Motor neuron (in vitro differentiated cells): Measurements from ENCODE around the gene DPP10. TPM values are rescaled to one million over a fixed set of nuclear protein-coding genes. Genes with fewer than 3 reads are reported as not detected.

Experiments used
- ATAC-seq, 8 experiments: fragments of 200-7000 bp; cut with Tn5 transposase; replicated peaks in 6 of 8; 2 replicates each; pipeline ENCODE4 v1.8.0; 2021; ENCODE audit warnings: mild to moderate bottlenecking in 8 of 8, moderate library complexity in 8 of 8
- H3K27ac ChIP-seq, 2 donors: fragments of 250-450 bp; sonication (Bioruptor Pico); 2 replicates each; pipeline ENCODE4 v1.9.0; 2021; ENCODE audit warnings: antibody characterized with exemption in 2 of 2, mild to moderate bottlenecking in 2 of 2, moderate library complexity in 1 of 2
- H3K4me1 ChIP-seq, 2 donors: fragments of 250-450 bp; sonication (Bioruptor Pico); replicated peaks in 1 of 2; 2 replicates each; pipeline ENCODE4 v1.6.1; 2021; ENCODE audit warnings: antibody characterized with exemption in 2 of 2, mild to moderate bottlenecking in 2 of 2, moderate library complexity in 1 of 2
- H3K4me3 ChIP-seq, 5 donors: fragments of 250-450 bp; sonication (Bioruptor Pico); 2 replicates each; pipeline ENCODE4 v1.9.0; 2021; ENCODE audit warnings: antibody characterized with exemption in 5 of 5, mild to moderate bottlenecking in 5 of 5, moderate library complexity in 4 of 5
- WGBS, 10 experiments: fragments of 450-650 bp; shearing (Covaris generic); methylation state at CpG; one replicate each; pipeline ENCODE4 v1.0.0; 2022; 5-methylcytosine and 5-hydroxymethylcytosine counted together
- in situ Hi-C, 9 experiments: fragments of 400-800 bp; cut with MboI; loops; one replicate each; pipeline ENCODE4 v1.15.0; 2021; ENCODE audit warnings: low sequenced_read_pairs in 9 of 9, low pct_unique_long_range_greater_than_20kb in 2 of 9; ENCODE audit not compliant: unreplicated experiment in 9 of 9
- total RNA-seq, 8 experiments: library from RNA; unstranded; fragments of 300-600 nt; gene quantifications; 2 replicates each; pipeline versions ENCODE4 v1.2.3 to v1.2.4, GENCODE V29; 2022

The DPP10 gene
- total RNA-seq, 8 experiments from 2014 or later: 0.36 to 11.2 (median 6.7) TPM; not detected in 1

- no peak overlapping the region for H3K4me3 ChIP-seq
- H3K27ac ChIP-seq: no peak overlapping the region
- ATAC-seq: no peak
- peaks cover 0 to 3% of the 10 kb centered on the region in 2 donors for H3K4me1 ChIP-seq
- WGBS, 10 experiments: 1 to 40% (median 10%) methylated on average over 2 to 4 of the region's 4 CpGs
- in situ Hi-C loops: no loop called here
Measured at GRCh38 chr2:115533081-115533480, 1090.6 kb downstream of the DPP10 start.

- in situ Hi-C loops: no loop called here
- WGBS, 10 experiments: 29 to 100% (median 77%) methylated on average over 1 to 4 of the region's 4 CpGs; no CpG with 5 or more reads in 1 of the 10 experiments
- Histone ChIP-seq H3K4me3 (no peak overlapping the region), H3K27ac (no peak overlapping the region), H3K4me1 (peaks cover 5 to 6% of the 10 kb centered on the region in 2 donors)
- peak in 1 of 8 experiments; percentile 37 for ATAC-seq
Measured at GRCh38 chr2:115541814-115542213, 1099.4 kb downstream of the DPP10 start.

DNA sequence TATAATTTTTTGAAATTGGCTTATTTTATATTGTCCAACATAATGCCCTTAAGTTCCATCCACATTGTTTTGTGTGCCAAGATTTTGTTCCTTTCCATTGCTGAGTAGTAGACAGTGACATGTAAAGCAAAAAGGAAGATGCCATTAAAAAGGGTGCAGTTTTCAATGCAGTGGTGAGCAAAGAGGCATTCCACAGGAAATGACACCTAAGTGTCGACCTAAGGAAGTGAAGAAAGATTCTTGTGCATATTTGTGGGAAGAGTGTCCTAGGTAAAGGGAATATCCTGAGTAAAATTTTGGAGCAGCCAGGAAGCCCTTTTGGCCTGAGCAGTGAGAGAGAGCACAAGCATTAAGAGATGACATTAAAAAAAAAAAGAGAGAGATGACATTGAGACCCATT lies 1099.9 kb downstream of the DPP10 start:
- in situ Hi-C loops: no loop called here
- Histone ChIP-seq H3K27ac (no peak overlapping the region), H3K4me3 (no peak overlapping the region), H3K4me1 (peaks cover 5 to 6% of the 10 kb centered on the region in 2 donors)
- ATAC-seq: no peak
- WGBS, 10 experiments: 0 to 100% (median 71%) methylated on average over 1 of the region's 1 CpG; no CpG with 5 or more reads in 3 of the 10 experiments

DNA sequence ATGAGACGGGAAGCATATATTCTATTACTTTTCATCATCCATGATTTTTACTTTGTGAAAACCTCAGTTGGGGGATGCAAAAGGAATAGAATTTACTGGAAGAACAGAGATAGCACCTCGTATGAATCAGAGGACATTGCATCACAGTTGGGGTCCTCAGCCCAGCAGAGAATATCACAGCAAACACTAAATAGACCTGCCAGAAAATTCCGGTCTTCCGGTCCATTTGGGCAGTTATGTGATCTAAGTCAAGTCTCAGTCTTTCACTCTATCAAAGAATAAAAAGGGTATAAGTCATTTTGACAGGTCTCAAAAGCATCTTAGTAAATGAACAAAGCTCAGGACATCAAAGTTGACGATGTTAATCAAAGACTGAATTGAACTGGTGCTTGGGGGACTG lies 1100.6 kb downstream of the DPP10 start:
- 0 to 100% (median 65%) methylated on average over 1 to 5 of the region's 5 CpGs for WGBS, 10 experiments
- in situ Hi-C loops: no loop called here
- Histone ChIP-seq H3K27ac (no peak overlapping the region), H3K4me3 (no peak overlapping the region), H3K4me1 (peaks cover 5 to 6% of the 10 kb centered on the region in 2 donors)
- no peak for ATAC-seq

DNA sequence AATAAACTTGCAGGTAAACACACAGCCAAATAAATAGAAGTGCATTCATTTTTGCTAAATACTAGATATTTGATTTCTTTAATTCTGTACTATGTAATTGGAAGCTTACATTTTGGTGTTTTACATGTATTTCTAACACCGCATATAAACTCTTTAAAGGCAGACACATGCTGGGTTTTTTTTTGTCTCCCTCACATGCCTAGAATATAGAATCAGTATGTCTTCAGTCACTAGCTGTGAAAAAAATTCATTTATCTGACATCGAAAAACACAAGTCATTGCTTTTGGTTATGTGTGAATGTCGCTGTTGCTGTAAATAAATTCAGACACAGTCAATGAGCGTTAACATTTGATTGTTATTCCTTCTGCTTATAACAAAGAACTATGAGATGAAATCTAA lies 1101.0 kb downstream of the DPP10 start:
- no peak overlapping the region for H3K27ac ChIP-seq
- 7 to 100% (median 52%) methylated on average over 1 to 4 of the region's 4 CpGs; no CpG with 5 or more reads in 2 of the 10 experiments for WGBS, 10 experiments
- H3K4me3 ChIP-seq: no peak overlapping the region
- peaks cover 5 to 6% of the 10 kb centered on the region in 2 donors for H3K4me1 ChIP-seq
- in situ Hi-C loops: no loop called here
- no peak for ATAC-seq

- in situ Hi-C loops: no loop called here
- no peak for ATAC-seq
- Histone ChIP-seq H3K27ac (no peak overlapping the region), H3K4me3 (no peak overlapping the region), H3K4me1 (peaks cover 3 to 7% of the 10 kb centered on the region in 2 donors)
- 0 to 100% (median 73%) methylated on average over 1 of the region's 1 CpG; no CpG with 5 or more reads in 3 of the 10 experiments for WGBS, 10 experiments
Measured at GRCh38 chr2:115549611-115550130, 1107.2 kb downstream of the DPP10 start.

GRCh38 chr2:115552726-115553125 lies 1110.3 kb downstream of the DPP10 start:
- ATAC-seq: no peak
- no peak overlapping the region for H3K4me3 ChIP-seq
- 4 to 100% (median 56%) methylated on average over 1 to 2 of the region's 2 CpGs for WGBS, 10 experiments
- H3K27ac ChIP-seq: no peak overlapping the region
- in situ Hi-C loops: no loop called here
- peaks cover 4 to 7% of the 10 kb centered on the region in 2 donors for H3K4me1 ChIP-seq

- Histone ChIP-seq H3K4me3 (no peak overlapping the region), H3K27ac (no peak overlapping the region), H3K4me1 (peaks cover 7 to 11% of the 10 kb centered on the region in 2 donors)
- in situ Hi-C loops: no loop called here
- ATAC-seq: peak in 2 of 8 experiments; percentile 58 to 65
Measured at GRCh38 chr2:115554153-115554552, 1111.7 kb downstream of the DPP10 start.

- Histone ChIP-seq H3K4me3 (no peak overlapping the region), H3K4me1 (peaks cover 7 to 11% of the 10 kb centered on the region in 2 donors), H3K27ac (no peak overlapping the region)
- WGBS, 10 experiments: 0 to 20% (median 13%) methylated on average over 1 of the region's 1 CpG; no CpG with 5 or more reads in 1 of the 10 experiments
- no peak for ATAC-seq
- in situ Hi-C loops: no loop called here
Measured at GRCh38 chr2:115558725-115559124, 1116.3 kb downstream of the DPP10 start.

GRCh38 chr2:115560666-115561065 lies 1118.2 kb downstream of the DPP10 start:
- WGBS, 10 experiments: 40 to 100% (median 93%) methylated on average over 2 to 4 of the region's 4 CpGs; no CpG with 5 or more reads in 4 of the 10 experiments
- H3K4me1 ChIP-seq: peaks cover 0 to 7% of the 10 kb centered on the region in 2 donors
- no peak overlapping the region for H3K27ac ChIP-seq
- peak in 1 of 8 experiments; percentile 33 for ATAC-seq
- no peak overlapping the region for H3K4me3 ChIP-seq
- in situ Hi-C loops: no loop called here

DNA sequence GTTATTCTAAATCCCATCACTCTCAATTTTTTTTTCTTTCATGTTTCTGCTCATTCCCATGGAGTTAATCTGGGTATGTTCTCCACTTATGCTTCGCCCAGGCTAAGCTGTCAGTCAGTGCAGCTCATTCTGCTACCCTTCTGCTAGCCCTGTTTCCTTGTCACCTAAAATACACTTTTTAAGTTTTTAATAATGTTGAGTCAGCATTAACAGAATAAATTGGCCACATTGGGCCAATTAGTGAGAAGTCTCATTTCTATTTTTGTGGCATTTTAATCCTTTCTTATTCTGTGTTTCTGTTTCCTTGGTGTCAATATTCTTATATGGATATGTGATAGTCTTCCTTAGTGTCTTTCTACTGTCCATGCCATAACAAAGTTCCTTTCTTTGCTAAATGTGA lies 1126.2 kb downstream of the DPP10 start:
- Histone ChIP-seq H3K4me3 (no peak overlapping the region), H3K27ac (no peak overlapping the region), H3K4me1 (no peaks in the 10 kb centered on the region)
- no peak for ATAC-seq
- in situ Hi-C loops: no loop called here
- WGBS, 10 experiments: 0 to 100% (median 52%) methylated on average over 1 of the region's 1 CpG; no CpG with 5 or more reads in 2 of the 10 experiments

DNA sequence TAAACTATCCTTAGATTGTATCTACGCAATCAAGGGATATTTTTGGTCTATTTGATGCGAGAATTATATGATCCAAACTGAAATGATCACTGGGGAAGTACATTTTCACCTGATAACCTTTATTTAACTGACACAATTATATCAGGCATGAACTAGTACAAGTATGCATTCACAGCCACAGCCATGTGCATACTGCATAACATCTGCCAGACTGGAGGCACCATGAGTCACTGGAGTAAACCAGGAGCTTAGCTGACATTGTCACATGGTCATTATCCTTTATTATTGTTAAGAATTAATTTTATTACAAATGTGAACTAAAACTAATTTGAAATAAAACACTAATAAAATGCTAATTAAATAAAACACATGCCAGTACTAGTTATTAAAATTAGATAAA lies 1127.1 kb downstream of the DPP10 start:
- ATAC-seq: peak in 4 of 8 experiments; percentile 48 to 79 (median 54)
- 0 to 100% (median 84%) methylated on average over 1 to 2 of the region's 2 CpGs; no CpG with 5 or more reads in 1 of the 10 experiments for WGBS, 10 experiments
- Histone ChIP-seq H3K27ac (no peak overlapping the region), H3K4me1 (no peaks in the 10 kb centered on the region), H3K4me3 (no peak overlapping the region)
- in situ Hi-C loops: no loop called here

GRCh38 chr2:115572746-115573145 lies 1130.3 kb downstream of the DPP10 start:
- H3K4me1 ChIP-seq: no peaks in the 10 kb centered on the region
- no peak for ATAC-seq
- H3K4me3 ChIP-seq: no peak overlapping the region
- H3K27ac ChIP-seq: no peak overlapping the region
- in situ Hi-C loops: no loop called here

DNA sequence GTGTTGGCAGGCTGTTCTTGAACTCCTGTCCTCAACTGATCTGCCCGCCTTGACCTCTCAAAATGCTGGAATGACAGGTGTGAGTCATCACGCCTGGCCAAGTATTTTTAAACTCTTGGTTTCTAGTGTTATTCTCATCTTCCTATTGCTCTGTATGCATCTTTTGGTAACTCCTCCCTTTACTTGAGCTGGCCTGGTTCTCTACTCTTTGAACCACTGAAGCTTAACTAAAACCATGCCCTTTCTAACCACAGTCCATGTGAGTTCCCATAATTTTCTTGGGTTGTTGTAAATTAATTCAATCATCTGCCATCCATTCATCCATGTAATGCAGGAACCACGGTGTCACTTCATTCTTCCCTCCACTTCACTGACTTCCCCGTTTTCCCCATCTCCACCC lies 1131.3 kb downstream of the DPP10 start:
- H3K4me3 ChIP-seq: no peak overlapping the region
- 0 to 100% (median 86%) methylated on average over 1 to 4 of the region's 4 CpGs; no CpG with 5 or more reads in 1 of the 10 experiments for WGBS, 10 experiments
- no peaks in the 10 kb centered on the region for H3K4me1 ChIP-seq
- no peak for ATAC-seq
- in situ Hi-C loops: no loop called here
- no peak overlapping the region for H3K27ac ChIP-seq
